Pulmonary artery endothelial cell (primary cell): Measurements from ENCODE around the gene INTS1. TPM values are rescaled to one million over a fixed set of nuclear protein-coding genes. Genes with fewer than 3 reads are reported as not detected.
A peak's percentile ranks its signal among the peaks of the same experiment; 100 is the strongest.

ENCODE experiments used
- DNase-seq: peaks from one replicate; pipeline ENCODE4 v3.0.0-alpha.2; 2011; ENCODE audit warnings: low read depth, low spot score
- total RNA-seq: library from RNA; depleted of rRNA; stranded (reverse); fragments of >200 nt; gene quantifications from 2 replicates; pipeline ENCODE4 v1.2.3, GENCODE V29; 2014

The INTS1 gene, protein sequence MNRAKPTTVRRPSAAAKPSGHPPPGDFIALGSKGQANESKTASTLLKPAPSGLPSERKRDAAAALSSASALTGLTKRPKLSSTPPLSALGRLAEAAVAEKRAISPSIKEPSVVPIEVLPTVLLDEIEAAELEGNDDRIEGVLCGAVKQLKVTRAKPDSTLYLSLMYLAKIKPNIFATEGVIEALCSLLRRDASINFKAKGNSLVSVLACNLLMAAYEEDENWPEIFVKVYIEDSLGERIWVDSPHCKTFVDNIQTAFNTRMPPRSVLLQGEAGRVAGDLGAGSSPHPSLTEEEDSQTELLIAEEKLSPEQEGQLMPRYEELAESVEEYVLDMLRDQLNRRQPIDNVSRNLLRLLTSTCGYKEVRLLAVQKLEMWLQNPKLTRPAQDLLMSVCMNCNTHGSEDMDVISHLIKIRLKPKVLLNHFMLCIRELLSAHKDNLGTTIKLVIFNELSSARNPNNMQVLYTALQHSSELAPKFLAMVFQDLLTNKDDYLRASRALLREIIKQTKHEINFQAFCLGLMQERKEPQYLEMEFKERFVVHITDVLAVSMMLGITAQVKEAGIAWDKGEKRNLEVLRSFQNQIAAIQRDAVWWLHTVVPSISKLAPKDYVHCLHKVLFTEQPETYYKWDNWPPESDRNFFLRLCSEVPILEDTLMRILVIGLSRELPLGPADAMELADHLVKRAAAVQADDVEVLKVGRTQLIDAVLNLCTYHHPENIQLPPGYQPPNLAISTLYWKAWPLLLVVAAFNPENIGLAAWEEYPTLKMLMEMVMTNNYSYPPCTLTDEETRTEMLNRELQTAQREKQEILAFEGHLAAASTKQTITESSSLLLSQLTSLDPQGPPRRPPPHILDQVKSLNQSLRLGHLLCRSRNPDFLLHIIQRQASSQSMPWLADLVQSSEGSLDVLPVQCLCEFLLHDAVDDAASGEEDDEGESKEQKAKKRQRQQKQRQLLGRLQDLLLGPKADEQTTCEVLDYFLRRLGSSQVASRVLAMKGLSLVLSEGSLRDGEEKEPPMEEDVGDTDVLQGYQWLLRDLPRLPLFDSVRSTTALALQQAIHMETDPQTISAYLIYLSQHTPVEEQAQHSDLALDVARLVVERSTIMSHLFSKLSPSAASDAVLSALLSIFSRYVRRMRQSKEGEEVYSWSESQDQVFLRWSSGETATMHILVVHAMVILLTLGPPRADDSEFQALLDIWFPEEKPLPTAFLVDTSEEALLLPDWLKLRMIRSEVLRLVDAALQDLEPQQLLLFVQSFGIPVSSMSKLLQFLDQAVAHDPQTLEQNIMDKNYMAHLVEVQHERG (N-terminal part only)
- 38.6 and 39.2 TPM in 2 replicates for total RNA-seq

DNA sequence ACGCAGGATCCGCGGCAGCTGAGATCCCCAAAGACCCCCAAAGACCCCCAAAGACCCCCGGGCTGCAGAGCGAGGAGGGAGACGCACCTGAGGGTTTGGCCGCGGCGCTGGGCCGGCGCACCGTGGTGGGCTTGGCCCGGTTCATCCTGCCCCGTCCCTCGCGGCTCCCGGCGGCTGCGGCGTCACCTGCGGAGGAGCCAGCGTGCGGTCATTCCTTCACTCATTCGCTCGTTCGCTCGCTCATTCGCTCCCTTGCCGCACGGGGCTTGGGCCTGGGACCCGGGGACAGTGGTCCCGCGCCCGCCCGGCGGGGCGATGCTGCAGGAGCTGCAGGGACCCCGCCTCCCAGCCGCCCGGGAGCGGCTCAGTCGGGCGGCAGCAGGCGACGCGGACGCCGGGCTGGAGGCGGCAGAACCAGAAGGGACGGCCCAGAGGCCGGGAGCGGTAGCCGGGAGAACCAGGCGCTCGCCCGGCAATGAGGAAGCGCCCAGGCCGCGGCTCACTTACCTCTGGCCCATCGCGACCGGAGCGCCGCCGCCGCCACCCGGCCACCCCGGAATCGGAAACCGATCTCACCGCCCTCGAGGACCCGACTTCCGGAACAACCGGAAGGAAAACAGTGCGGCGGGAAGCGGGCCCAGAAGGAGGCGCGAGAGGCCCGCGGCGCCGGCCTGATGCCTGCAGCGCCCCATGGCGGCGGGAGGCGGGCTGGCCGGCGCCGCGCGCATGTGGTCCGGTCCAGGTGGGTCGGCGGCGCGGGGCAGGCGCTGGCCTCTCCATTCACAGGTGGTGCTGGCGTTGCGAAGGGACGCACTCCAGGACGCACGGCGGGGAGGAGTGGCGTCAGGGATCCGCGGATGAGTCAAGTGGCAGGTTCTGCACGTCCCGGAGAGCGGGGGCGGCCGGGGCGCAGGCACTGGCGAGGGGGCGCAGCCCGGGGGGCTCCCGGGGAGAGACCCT lies at the start of gene INTS1:
TSS of gene INTS1 (minus strand) at position 574 of the 960 bp plus-strand sequence. CDS start at position 145, 429 bp downstream.
- peak; percentile 52 for DNase-seq

DNA sequence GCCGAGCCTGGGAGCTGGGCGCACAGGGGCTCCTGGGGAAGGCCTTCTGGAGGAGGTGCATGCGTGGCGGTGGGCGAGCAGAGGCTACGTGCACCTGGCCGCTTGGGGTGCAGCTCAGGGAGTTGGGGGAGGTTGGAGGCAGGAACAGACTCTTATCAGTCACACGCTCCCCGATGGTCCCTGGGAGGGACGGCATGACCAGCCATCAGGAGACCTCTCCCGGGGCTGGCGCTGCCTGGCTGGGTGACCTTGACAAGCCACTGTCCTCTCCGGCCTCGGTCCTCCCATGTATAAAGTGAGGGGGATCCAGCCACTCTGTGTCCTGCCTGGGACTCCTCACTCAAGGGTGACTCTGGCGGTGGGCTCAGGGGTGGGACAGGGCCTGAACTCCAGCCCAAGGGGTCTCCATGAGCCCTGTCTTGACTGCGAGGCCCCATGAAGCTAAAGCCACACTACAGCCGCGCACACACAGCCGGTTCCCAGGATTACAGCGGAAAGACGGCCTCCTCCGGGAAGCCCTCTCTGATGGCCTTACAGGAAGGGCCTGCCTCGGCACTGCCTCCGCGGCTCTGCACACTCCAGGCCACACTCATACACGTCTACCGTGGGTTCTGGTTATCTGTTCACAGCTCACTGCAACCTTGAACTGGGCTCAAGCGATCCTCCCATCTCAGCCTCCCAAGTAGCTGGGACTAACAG lies 49.5 kb upstream of the INTS1 start:
- DNase-seq, result no peak

DNA sequence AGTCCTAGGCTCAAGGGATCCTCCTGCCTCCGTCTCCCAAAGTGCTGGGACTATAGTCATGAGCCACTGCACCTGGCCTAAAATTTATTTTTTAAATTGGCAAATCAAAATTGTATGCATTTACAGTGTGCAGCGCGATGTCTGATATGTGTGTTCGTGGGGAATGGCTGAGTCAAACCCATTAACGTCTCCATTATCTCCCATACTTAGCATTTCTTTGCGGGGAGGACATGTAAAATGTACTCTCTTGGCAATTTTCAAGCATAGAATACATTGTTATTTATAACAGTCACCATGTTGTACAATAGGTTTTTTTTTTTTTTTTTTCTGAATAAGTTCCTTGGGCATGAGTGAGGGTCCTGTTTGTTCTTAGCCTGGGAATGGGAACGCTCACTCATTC lies 48.0 kb upstream of the INTS1 start:
- DNase-seq, result no peak

DNA sequence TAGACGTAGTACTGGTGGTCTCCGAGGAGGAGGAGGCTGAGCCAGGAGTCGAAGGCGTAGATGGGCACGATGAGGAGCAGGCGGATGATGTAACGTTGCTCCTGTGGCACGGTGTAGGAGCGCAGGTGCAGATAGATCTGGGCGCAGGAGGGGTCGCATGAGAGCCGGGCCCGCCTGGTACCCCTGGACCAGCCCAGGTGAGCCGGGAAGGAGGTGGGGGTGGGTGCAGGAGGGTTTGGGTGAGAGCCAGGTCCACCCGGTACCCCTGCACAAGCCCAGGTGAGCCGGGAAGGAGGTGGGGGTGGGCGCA lies 46.6 kb upstream of the INTS1 start:
- DNase-seq, result no peak

DNA sequence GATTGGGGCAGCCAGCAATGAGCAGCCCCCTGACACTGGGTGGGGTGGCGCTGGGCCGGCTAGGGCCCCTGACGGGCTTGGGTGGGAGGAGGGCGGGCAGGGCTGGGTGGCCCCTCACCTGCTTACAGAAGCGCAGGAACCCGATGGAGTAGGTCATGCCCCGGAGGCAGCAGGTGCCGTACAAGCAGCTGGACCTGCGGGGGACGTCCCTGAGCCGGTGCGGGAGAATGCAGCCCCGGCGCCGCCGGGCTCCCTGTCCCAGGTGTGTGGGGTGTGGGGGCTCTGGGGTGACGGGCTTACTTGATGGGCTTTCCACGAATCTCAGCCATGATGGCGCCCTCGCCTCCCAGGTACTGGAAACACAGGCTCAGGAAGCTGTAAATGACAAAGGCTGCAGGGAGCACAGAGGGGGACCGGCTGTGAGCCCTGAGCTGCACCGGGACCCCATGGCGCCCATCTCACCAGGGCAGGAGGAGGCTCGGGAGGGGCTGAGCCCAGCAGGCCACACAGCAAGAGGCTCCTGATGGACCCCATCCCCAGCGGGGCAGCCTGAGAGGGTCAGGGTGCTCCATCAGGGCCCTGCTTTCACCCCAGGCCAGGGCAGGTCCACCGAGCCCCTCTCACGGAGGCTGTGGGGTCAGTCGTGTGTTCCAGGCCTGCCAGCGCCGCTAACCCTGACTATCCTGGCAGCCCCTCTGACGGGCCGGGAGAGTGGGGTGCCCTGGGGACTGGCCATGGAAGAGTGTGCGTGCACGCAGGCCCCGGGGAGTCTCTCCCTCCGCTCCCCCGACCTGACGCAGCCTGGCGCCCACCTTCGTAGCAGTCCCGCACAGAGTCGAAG lies 46.0 kb upstream of the INTS1 start:
- no peak for DNase-seq

DNA sequence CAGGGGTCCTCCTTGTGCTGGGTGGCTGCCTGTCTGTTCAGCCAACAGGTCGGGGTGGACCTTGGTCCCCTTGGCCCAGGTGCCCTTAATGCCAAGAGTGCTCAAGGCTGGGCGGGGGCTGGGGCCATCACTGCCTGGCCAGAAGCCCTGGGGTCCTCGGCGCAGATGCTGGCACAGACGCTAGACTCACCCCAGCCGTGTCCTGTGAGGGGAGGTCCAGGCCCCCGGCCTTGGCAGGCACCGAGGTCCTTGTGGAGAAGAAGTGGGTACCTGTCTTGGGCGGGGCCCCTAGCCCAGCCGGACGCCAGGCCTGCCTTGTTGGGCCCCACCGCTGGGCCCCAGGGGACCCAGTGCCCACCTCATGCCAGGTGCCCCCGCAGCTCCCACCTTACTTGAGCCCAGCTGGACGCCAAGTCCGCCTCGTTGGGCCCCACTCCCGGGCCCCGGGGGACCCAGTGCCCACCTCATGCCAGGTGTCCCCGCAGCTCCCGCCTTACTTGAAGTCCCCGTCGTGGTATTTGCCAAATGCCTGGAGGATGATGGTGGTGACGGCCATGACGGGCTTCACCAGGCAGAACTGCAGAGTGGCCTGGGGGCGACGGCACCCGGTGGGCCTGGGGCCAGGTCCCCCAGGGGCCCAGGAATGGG lies 45.3 kb upstream of the INTS1 start:
- DNase-seq, result no peak

DNA sequence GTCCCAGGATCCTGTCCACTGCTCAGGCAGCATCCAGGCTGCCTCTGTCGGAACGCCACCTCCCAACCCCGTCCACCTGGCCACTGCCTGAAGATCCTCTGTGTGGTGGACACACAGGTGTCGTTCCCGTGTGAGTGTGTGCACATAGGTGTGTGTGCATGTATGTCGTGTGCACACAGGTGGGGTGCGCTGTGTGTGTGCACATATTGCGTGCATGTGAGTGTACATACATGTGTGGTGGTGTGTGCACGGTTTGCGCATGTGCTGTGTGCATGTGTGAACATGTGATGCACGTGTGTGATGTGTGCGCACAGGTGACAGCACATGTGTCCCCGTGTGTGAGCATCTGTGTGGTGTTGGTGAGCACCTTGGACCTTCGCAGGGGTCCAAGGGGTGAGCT lies 44.8 kb upstream of the INTS1 start:
- no peak for DNase-seq

DNA sequence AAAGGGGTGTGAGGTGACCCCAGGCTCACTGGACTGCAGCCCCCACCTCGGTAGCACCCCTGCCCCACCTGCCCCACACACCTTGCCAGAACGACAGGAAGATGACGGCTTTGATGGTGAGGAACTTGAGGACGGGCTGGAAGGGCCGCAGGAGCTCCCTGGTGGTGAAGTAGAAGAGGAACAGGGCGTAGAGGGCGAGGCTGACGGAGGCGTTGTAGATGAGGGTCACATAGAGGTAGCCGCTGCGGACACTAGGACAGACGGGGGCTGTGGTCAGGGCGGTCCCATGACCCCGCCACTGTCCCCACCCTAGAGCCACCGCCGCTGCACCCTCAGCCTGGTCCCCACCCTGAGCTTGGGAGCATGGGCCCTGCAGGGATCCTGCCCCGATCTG lies 44.2 kb upstream of the INTS1 start:
- no peak for DNase-seq

DNA sequence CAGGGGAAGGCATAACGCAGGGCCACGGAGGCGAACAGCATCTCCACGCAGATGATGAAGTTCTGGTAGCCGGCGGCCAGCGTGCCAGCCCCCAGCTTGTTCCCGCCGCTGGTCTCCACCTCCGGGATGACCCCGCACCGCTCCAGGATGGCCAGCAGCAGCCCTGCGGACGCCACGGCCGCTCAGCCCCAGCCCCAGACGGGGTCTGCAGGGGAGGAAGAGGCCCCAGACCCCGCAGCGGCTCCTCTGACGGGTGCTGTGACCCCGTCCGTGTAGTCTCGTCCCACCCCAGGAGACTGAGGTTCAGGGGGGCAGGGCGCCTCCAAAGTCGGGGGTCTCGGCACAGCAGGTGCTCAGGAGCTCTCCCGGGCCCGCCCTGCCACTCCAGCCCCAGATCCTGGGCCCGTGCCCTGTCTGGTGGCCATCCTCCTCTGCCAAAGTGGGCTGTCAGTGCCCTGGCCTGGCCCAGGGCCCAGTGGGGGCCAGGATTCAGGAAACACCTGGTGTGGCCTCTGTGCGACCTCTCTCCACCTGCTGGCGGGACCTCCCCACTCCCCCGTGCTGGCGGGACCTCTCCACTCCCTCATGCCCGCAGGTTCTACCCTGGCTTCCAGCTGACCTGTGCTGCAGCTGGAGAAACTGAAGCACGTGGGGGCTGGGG lies 43.7 kb upstream of the INTS1 start:
- no peak for DNase-seq

DNA sequence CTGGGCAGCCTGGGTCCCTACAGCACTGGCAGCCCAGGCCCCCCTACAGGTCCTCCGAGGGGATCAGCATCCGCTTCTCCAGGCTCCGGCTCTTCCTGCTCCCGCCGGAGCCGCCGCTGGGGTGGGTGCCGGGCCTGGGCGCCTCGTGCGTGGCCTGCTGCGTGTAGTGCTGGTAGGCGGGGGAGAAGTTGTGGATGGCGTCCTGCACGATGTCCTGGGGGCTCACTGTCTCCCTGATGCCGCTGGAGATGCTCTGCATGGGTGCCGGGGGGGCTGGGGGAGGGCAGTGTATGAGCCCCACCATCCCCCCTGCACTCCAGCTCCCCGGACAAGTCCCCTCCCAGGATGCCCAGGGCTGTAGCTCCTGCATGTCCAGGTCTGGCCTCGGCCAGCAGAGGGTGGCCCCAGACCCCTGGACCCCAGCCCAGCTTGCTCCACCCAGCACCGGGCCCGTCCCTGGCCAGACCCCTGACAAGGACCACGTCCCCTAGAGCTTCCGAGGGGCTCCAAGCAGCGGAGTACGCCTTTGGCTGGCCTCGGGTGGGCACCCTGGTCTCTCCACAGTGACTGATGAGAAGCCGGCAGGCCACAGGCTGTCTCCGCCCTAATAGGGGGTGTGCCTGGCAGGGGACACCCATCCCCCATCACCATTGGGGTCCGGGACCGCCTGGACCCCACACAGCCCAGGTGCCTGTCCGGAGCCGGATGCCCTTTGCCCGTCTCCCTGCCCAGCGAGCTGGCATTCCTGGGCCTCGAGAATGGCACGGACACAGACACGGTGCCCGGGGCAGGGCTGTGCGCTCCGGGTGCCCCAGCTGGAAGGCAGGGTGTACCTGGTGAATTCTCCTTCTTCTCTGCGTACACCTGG lies 43.0 kb upstream of the INTS1 start:
- no peak for DNase-seq

DNA sequence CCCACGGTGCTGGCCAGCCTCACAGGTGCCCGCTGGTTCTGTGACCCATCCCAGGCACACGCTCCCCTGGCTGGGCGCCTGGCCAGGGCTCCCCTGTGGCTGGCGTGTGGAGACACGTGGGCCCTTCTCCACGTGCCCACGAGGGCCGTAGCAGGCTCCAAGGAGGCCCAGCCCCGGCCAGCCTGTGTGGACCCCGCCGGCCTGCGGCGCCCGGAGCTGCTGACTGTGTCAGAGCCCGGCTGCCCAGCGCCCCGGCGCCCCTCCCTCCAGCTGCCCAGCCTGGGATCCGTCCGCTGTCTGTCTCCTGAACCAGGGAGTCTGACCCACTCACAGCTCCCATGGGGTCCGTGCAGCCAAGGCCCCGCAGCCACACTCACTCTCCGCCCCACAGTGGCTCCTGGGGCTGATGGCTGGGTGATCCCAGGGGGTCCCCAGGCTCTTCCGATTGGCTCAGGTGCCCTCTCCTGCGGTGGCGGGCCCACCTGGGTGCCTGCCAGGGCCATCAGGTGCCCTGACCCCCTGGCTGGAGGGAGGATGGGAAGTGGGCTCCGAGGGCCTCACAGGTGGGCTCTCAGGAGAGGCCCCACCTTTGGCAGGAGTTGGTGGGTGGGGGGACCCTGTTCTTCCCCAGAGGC lies 42.2 kb upstream of the INTS1 start:
- DNase-seq, result no peak

DNA sequence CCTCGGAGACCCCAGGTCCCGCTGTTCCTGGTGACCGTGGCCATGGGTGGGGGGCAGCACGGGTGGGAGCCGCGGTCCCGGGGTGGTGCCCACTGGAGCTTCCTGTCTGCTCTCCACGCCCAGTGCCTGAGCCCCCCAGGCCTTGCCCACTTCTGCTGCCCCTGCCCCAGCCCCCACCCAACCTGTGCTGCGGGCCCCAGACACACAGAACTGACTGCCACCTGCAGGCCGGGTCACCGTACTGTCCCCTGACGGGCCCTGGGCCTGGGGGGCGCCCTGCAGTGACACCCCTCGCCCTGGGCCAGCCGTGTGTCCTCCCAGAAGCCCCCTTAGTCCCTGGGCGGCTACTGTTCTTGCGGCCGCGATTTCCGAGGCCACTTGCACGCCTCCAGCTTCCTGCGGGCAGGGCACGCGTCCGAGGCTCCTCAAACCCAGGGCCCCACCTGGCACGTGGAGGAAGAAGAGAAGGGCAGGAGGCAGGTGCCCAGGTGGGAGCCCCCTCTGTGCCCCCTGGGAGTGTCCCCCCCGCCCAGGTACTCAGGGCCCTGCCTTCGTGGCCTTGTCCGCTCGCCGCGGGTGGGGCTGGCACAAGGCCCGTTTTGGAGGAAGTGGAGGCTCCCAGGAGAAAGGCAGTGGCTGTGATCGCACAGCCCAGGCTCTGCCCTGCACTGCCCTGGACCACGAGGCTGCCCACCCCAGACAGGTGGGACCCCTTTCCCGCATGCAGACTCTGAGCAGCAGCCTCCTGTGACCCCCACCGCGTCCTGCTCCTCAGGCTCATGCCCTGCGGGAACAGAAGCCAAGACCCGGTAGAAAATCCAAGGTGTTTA lies 41.4 kb upstream of the INTS1 start:
- no peak for DNase-seq

DNA sequence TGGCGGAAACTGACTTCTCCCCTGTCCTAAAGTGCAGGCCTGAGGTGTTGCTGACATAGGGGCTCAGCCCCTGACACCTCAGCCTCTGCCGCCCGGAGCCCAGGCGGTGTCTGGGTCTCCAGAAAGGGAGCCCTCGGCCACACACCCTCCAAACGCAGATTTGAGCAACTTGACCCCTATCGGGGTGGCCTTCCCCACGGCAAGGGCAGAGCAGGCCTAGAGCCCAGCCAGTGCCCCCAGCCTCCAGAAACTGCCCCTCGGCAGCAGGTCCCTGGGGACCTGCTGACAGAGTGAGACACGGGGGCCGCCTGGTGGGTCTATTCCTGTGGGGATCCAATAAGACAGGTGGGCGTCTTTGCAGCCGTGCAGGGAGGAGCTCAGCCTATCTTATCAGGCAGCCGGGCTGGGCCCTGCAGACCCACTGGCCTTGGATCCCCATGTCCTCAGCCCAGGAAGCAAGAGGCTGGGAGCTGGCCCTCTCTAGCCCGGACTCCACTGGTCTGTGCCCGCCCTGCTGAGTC lies 40.8 kb upstream of the INTS1 start:
- no peak for DNase-seq

DNA sequence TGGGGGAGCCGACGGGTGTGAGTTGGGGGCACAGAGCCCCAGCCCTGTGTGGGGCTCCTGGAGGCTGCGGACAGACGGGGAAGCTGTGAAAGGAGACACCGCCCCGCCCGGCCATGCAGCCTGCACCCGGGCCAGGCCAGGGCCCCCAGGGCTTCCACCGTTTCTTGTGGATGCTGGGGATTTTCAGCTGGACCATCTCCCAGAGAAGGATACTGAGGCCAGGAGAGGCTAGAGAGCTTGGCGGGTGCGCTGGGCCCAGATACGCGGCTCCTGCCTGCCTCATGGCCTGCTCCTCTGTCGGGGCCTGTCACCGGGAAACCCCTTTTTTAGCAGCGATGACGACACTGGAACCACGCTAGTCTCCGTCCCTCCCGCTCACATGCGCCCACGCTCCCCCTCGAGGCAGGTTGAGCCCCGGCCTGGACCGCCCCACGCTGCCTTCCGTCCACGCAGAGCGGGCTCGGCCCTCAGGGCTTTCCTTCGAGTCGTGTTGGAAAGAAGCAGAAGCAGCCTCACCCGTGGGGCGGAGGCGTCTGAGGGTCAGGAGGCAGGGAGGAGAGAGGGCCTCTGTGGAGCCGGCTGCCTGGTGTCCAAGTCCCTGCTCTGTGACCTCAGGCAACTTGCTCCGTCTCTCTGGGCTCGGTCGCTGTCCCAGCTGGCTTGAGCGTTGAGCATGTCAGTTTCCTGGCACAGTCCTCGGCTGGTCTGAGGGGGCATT lies 40.1 kb upstream of the INTS1 start:
- no peak for DNase-seq

DNA sequence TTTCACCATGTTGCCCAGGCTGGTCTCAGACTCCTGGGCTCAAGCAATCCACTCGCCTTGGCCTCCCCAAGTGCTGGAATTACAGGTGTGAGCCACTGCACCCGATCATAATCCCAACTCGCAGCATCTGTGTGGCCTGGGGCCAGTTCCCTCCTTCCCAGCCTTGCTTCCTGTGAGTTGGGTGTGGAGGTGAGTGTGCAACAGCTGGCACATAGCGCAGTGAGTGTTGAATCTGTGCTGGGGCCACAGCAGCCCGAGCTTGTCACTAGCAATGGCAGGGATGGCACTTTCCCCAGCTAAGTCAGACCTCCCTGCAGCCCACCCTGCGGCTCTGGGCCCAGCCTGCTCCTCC lies 39.6 kb upstream of the INTS1 start:
- DNase-seq, result no peak
